ENCODE results near the gene GNAL. TPM values are rescaled to one million over a fixed set of nuclear protein-coding genes. Genes with fewer than 3 reads are reported as not detected.

GNAL gene
- total RNA-seq, 1 experiment from 2014 or later: 28.4 TPM

DNA sequence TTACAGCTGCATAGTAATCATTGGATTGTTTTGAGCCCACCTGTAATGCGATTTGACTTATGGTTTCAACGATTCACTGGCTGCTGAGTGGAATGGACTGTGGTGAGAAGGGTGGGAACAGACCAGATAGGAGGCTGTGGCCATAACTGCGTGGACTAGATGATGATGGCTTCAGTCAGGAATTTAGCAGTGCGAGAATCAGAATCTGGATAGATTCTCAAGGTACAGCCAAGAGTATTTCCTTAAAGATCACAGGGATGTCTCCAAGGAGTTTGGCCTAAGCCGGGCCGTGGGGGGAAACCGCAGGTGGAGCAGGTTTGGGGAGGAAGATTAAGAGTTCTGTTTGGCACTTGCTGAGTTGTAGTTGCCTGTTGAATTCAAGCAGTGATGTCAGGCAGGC lies 118.2 kb downstream of the GNAL start:
- no peak for DNase-seq
- Histone ChIP-seq H3K27me3 (replicated peaks; ENCODE audit: control insufficient read depth, insufficient read depth, low read length) (no peaks in the 10 kb centered on the region), H3K4me3 (ENCODE audit: low read depth, low read length) (no peak overlapping the region), H3K36me3 (ENCODE audit: control insufficient read depth, insufficient read depth, low read length) (no peaks in the 10 kb centered on the region), H3K4me1 (peaks cover 56% of the 10 kb centered on the region), H3K9me3 (no peaks in the 10 kb centered on the region)
- no TSS peak for BruUV-seq (replicated peaks)
- H3K27me3 Mint-ChIP-seq (ENCODE audit: insufficient read depth, unreplicated experiment): no peaks in the 10 kb centered on the region
- CTCF ChIA-PET: interaction anchor here (1.2 kb wide), 1 partner anchor 79 kb away, joined by 3 read pairs; no protein-coding TSS in a partner anchor
- TF ChIP-seq, protein P1, sequence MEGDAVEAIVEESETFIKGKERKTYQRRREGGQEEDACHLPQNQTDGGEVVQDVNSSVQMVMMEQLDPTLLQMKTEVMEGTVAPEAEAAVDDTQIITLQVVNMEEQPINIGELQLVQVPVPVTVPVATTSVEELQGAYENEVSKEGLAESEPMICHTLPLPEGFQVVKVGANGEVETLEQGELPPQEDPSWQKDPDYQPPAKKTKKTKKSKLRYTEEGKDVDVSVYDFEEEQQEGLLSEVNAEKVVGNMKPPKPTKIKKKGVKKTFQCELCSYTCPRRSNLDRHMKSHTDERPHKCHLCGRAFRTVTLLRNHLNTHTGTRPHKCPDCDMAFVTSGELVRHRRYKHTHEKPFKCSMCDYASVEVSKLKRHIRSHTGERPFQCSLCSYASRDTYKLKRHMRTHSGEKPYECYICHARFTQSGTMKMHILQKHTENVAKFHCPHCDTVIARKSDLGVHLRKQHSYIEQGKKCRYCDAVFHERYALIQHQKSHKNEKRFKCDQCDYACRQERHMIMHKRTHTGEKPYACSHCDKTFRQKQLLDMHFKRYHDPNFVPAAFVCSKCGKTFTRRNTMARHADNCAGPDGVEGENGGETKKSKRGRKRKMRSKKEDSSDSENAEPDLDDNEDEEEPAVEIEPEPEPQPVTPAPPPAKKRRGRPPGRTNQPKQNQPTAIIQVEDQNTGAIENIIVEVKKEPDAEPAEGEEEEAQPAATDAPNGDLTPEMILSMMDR (IDR thresholded peaks at IDR 0.05; ENCODE audit: insufficient read depth in 1 of 2, low read depth in 1 of 2, low read length in 1 of 2, severe bottlenecking in 1 of 2, unreplicated experiment in 1 of 2): no peak
- H3K4me3 Mint-ChIP-seq (ENCODE audit: unreplicated experiment): no peak overlapping the region
- peaks cover 42% of the 10 kb centered on the region for H3K4me1 Mint-ChIP-seq (ENCODE audit: low read depth, unreplicated experiment)
- intact Hi-C loops (cut with micrococcal nuclease; ENCODE audit: unreplicated experiment): no loop called here
- POLR2A ChIA-PET: interaction anchor here (1.6 kb wide), 1 partner anchor 33 kb away, joined by 9 read pairs; no protein-coding TSS in a partner anchor
- no peaks in the 10 kb centered on the region for H3K9me3 Mint-ChIP-seq (ENCODE audit: unreplicated experiment)
- peak overlapping the region; percentile 79 for H3K27ac Mint-ChIP-seq (ENCODE audit: unreplicated experiment)
- H3K36me3 Mint-ChIP-seq (ENCODE audit: insufficient read depth, unreplicated experiment): peaks cover 6% of the 10 kb centered on the region

DNA sequence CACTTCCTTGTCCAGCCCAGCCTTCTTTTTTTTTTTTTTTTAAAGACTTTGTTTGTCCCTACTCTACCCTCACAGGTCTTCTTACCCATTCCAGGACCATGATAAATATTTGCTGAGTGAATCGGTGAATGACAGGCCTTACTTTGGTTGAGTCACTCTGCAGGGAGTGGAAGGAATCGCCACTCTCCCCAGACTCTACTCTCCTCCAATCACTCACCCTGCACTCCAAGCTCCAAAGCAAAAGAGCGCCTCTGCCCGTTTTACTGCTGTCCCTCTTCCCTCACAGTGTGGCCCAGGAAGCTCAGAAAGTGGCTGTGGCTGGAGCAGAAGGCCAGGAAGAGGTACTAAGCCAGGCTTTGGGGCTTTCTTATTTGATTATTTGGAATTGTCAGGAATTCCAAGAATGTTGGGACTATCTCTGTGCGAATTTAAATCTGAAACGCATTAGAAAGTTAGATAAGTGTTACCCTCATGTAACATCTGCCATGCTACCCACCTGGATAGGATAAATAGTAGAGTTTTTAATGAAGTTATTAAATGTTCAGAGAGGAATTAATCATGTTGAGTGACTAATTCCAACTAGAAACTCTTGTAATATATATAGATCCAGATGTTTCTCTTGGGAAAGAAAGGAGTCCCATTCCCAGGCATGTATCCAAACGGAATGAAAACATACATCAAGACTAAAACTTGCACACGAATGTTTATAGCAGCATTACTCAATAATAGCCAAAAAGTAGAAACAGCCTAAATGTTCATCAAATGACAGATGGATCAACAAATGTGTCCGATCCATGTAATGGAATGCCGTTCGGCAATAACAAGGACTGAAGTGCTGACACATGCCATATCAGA lies 119.2 kb downstream of the GNAL start:
- Mint-ChIP-seq H3K27me3 (ENCODE audit: insufficient read depth, unreplicated experiment) (no peaks in the 10 kb centered on the region), H3K4me1 (ENCODE audit: low read depth, unreplicated experiment) (peaks cover 42% of the 10 kb centered on the region), H3K27ac (ENCODE audit: unreplicated experiment) (peak overlapping the region; percentile 79), H3K4me3 (ENCODE audit: unreplicated experiment) (peak overlapping the region; percentile 51), H3K9me3 (ENCODE audit: unreplicated experiment) (no peaks in the 10 kb centered on the region), H3K36me3 (ENCODE audit: insufficient read depth, unreplicated experiment) (no peaks in the 10 kb centered on the region)
- Histone ChIP-seq H3K9me3 (no peaks in the 10 kb centered on the region), H3K27me3 (replicated peaks; ENCODE audit: control insufficient read depth, insufficient read depth, low read length) (no peaks in the 10 kb centered on the region), H3K4me3 (ENCODE audit: low read depth, low read length) (no peak overlapping the region), H3K36me3 (ENCODE audit: control insufficient read depth, insufficient read depth, low read length) (no peaks in the 10 kb centered on the region), H3K4me1 (peaks cover 56% of the 10 kb centered on the region)
- ChIA-PET POLR2A (interaction anchor here (0.9 to 1.6 kb wide), 2 partner anchors 19 to 32 kb away, joined by 4 to 9 read pairs; no protein-coding TSS in a partner anchor), CTCF (interaction anchor here (1.0 to 1.2 kb wide), 3 partner anchors 32 to 231 kb away, joined by 3 to 5 read pairs (median 3); no protein-coding TSS in a partner anchor)
- peak; percentile 66 to 71 for DNase-seq
- intact Hi-C loops (cut with micrococcal nuclease; ENCODE audit: unreplicated experiment): loop anchor here (1.0 to 2.0 kb wide), 3 partner anchors 15 to 43 kb away; partner anchors contain the start of gene CHMP1B
- BruUV-seq (replicated peaks): TSS peak; percentile 87
- TF ChIP-seq, protein P1 (IDR thresholded peaks at IDR 0.05; ENCODE audit: insufficient read depth in 1 of 2, low read depth in 1 of 2, low read length in 1 of 2, severe bottlenecking in 1 of 2, unreplicated experiment in 1 of 2): no peak

DNA sequence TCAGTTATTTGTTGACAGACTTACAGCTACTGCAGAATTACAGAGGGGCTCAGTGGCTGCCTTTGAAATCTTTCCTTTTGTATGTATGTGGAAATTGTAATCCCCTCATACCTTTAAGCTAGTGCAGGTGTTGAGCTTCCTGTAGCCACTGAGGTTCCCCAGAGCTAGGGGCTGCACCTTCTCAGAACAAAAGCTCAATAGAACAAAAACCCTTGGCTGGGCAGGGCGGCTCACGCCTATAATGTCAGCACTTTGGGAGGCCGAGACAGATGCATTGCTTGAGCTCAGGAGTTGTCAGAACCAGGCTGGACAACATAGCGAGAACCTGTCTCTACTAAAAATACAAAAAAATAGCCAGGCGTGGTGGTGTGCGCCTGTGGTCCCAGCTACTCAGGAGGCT lies 120.8 kb downstream of the GNAL start:
- H3K4me1 Mint-ChIP-seq (ENCODE audit: low read depth, unreplicated experiment): peaks cover 42% of the 10 kb centered on the region
- H3K4me1 ChIP-seq: peaks cover 56% of the 10 kb centered on the region

More for the DNA sequence above, 120.8 kb downstream of the GNAL start:
- Mint-ChIP-seq H3K36me3 (ENCODE audit: insufficient read depth, unreplicated experiment) (no peaks in the 10 kb centered on the region), H3K27me3 (ENCODE audit: insufficient read depth, unreplicated experiment) (no peaks in the 10 kb centered on the region), H3K4me3 (ENCODE audit: unreplicated experiment) (no peak overlapping the region), H3K27ac (ENCODE audit: unreplicated experiment) (peak overlapping the region; percentile 79), H3K9me3 (ENCODE audit: unreplicated experiment) (no peaks in the 10 kb centered on the region)
- H3K36me3 ChIP-seq (ENCODE audit: control insufficient read depth, insufficient read depth, low read length): no peaks in the 10 kb centered on the region
- POLR2A ChIA-PET: interaction anchor here (0.7 to 1.8 kb wide), 3 partner anchors 31 to 42 kb away, joined by 3 to 20 read pairs (median 9); no protein-coding TSS in a partner anchor
- TF ChIP-seq, protein P1 (IDR thresholded peaks at IDR 0.05; ENCODE audit: insufficient read depth in 1 of 2, low read depth in 1 of 2, low read length in 1 of 2, severe bottlenecking in 1 of 2, unreplicated experiment in 1 of 2): no peak
- intact Hi-C loops (cut with micrococcal nuclease; ENCODE audit: unreplicated experiment): loop anchor here (2.0 kb wide), 1 partner anchor 41 kb away; the partner anchor contains the start of gene CHMP1B
- peak; percentile 51 to 69 for DNase-seq
- no peaks in the 10 kb centered on the region for H3K9me3 ChIP-seq
- no TSS peak for BruUV-seq (replicated peaks)
- H3K4me3 ChIP-seq (ENCODE audit: low read depth, low read length): no peak overlapping the region
- CTCF ChIA-PET: interaction anchor here (0.8 to 2.6 kb wide), 5 partner anchors 25 to 229 kb away, joined by 3 to 11 read pairs (median 4); no protein-coding TSS in a partner anchor
- H3K27me3 ChIP-seq (replicated peaks; ENCODE audit: control insufficient read depth, insufficient read depth, low read length): no peaks in the 10 kb centered on the region

All from Caco-2 (cell line).